Activated CD4-positive, alpha-beta T cell treated with anti-CD3 and anti-CD28 coated beads, Interleukin-2, Interleukin-6, amounts not matched to agents 100 ng/mL and 50 ng/mL, durations not matched to agents 16 hours and 8 hours (primary cell): Measurements from ENCODE around the gene ABCB11.

Source experiments
- DNase-seq: peaks from one replicate; pipeline ENCODE4 v3.0.0-alpha.2; 2020

The ABCB11 gene

GRCh38 chr2:169006665-169007064 lies 24.5 kb downstream of the ABCB11 start:
- DNase-seq: no peak

GRCh38 chr2:169005994-169006393 lies 25.1 kb downstream of the ABCB11 start:
- no peak for DNase-seq

GRCh38 chr2:169005080-169005598 lies 26.0 kb downstream of the ABCB11 start:
- DNase-seq: no peak

GRCh38 chr2:169002161-169002738 lies 28.9 kb downstream of the ABCB11 start:
- no peak for DNase-seq

- no peak for DNase-seq
Observed at GRCh38 chr2:169001116-169001815, 29.9 kb downstream of the ABCB11 start.

GRCh38 chr2:168999668-169000213 lies 31.4 kb downstream of the ABCB11 start:
- no peak for DNase-seq

- DNase-seq: no peak
Observed at GRCh38 chr2:168998609-168999211, 32.4 kb downstream of the ABCB11 start.

GRCh38 chr2:168997794-168998193 lies 33.3 kb downstream of the ABCB11 start:
- DNase-seq: peak; percentile 9

- DNase-seq: no peak
Observed at GRCh38 chr2:168997118-168997521, 34.0 kb downstream of the ABCB11 start.

- DNase-seq: no peak
Observed at GRCh38 chr2:168995744-168996143, 35.4 kb downstream of the ABCB11 start.

GRCh38 chr2:168993538-168993937 lies 37.6 kb downstream of the ABCB11 start:
- DNase-seq: no peak

- DNase-seq: no peak
Observed at GRCh38 chr2:168992591-168993349, 38.4 kb downstream of the ABCB11 start.

GRCh38 chr2:168992026-168992425 lies 39.1 kb downstream of the ABCB11 start:
- no peak for DNase-seq

- no peak for DNase-seq
Observed at GRCh38 chr2:168988755-168989154, 42.4 kb downstream of the ABCB11 start.

GRCh38 chr2:168986398-168986943 lies 44.7 kb downstream of the ABCB11 start:
- DNase-seq: no peak

- no peak for DNase-seq
Observed at GRCh38 chr2:168981651-168982050, 49.5 kb downstream of the ABCB11 start.

GRCh38 chr2:168978461-168978861 lies 52.7 kb downstream of the ABCB11 start:
- DNase-seq: no peak

- DNase-seq: no peak
Observed at GRCh38 chr2:168977608-168978007, 53.5 kb downstream of the ABCB11 start.

GRCh38 chr2:168976034-168976654 lies 55.0 kb downstream of the ABCB11 start:
- peak; percentile 4 for DNase-seq

GRCh38 chr2:168974428-168974827 lies 56.7 kb downstream of the ABCB11 start:
- DNase-seq: no peak

GRCh38 chr2:168971261-168971660 lies 59.9 kb downstream of the ABCB11 start:
- no peak for DNase-seq

GRCh38 chr2:168970711-168971233 lies 60.4 kb downstream of the ABCB11 start:
- no peak for DNase-seq
